ENCODE measurements around the gene ZNF407.

The ZNF407 gene

DNA sequence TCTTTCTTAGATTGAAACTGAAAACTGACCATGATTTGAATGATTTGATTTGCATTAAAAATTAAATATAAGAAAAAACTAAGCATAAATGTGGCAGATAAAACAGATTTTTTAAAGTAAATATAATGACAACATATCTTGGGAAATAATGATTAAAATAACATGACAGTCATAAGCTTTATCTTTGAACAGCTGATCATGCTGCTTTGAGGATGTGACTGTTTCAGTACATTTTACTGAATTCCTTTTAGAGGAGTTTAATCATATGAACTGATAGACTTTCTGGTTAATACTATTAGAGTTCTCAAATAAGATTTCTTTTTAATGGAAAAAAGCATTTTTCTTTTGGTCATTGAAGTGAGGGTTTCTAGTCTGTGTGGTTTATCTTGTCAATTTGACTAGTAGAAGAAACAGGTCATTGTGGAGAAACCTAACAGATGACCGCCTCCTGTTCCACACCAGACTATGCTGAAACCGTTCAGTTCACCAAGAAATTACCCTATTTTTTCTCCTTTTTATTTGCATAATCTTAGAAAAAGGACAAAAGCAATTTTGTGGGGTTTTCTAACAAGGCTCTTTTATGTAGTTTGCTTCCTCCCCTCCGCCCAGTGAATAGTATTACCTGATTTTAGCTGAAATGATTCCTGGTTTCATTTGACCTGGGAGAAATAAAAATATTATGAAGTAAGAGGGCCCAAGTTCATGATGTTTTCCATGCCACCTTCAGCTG, 349.1 kb downstream of the ZNF407 start:
- no peak for DNase-seq (ENCODE audit: low spot score)
- TF ChIP-seq, protein P1, sequence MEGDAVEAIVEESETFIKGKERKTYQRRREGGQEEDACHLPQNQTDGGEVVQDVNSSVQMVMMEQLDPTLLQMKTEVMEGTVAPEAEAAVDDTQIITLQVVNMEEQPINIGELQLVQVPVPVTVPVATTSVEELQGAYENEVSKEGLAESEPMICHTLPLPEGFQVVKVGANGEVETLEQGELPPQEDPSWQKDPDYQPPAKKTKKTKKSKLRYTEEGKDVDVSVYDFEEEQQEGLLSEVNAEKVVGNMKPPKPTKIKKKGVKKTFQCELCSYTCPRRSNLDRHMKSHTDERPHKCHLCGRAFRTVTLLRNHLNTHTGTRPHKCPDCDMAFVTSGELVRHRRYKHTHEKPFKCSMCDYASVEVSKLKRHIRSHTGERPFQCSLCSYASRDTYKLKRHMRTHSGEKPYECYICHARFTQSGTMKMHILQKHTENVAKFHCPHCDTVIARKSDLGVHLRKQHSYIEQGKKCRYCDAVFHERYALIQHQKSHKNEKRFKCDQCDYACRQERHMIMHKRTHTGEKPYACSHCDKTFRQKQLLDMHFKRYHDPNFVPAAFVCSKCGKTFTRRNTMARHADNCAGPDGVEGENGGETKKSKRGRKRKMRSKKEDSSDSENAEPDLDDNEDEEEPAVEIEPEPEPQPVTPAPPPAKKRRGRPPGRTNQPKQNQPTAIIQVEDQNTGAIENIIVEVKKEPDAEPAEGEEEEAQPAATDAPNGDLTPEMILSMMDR (IDR thresholded peaks at IDR 0.05): no peak
- no peak overlapping the region for H3K27ac ChIP-seq
- no peak overlapping the region for H3K4me3 ChIP-seq

- DNase-seq (ENCODE audit: low spot score): no peak
- no peak overlapping the region for H3K4me3 ChIP-seq
- TF ChIP-seq, protein P1 (IDR thresholded peaks at IDR 0.05): no peak
- no peak overlapping the region for H3K27ac ChIP-seq
Observed at GRCh38 chr18:74947417-74947816, 349.7 kb downstream of the ZNF407 start.

GRCh38 chr18:74947875-74948274, 350.2 kb downstream of the ZNF407 start:
- no peak for DNase-seq (ENCODE audit: low spot score)
- no peak overlapping the region for H3K27ac ChIP-seq
- no peak overlapping the region for H3K4me3 ChIP-seq
- TF ChIP-seq, protein P1 (IDR thresholded peaks at IDR 0.05): no peak

DNA sequence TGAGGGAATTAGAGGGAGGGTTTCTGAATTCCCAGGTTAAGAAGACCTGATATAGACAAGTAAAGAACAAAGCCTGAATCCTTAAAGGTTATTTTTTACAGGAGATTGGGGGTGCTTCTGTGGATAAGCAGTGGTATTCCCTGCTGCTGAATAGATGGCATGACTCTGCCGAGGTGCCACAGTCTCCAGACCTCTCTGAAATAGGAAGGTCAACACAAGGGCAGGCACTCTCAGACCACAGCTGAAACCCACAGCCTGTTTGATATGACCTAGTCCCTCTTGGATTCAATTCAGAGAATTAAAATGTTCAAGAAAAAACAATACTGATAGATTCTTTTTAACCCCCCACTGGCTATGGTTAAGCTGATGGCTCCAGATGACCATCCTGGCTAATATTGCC, 351.9 kb downstream of the ZNF407 start:
- no peak for DNase-seq (ENCODE audit: low spot score)
- TF ChIP-seq, protein P1 (IDR thresholded peaks at IDR 0.05): no peak
- Histone ChIP-seq H3K27ac (no peak overlapping the region), H3K4me3 (no peak overlapping the region)

DNA sequence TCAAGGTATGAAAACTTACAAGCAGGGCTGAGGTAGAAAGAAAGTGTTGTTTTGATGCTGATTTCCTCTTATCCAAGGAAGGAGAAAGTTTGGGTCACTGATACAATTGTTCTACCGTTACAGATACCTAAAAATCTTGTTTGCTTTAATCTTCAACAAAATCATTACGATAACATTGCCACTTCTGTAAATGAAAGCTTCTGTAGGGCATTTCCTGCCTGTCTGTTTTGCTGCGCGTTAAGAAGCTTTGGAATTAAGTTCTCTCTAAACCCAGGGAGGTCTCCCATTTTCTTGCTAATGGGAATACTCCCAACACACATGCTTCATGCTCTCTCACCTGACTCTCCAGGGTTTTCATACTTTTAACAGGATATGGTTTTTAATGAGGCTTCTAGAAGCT, 352.8 kb downstream of the ZNF407 start:
- TF ChIP-seq, protein P1 (IDR thresholded peaks at IDR 0.05): no peak
- Histone ChIP-seq H3K27ac (no peak overlapping the region), H3K4me3 (no peak overlapping the region)
- no peak for DNase-seq (ENCODE audit: low spot score)

DNA sequence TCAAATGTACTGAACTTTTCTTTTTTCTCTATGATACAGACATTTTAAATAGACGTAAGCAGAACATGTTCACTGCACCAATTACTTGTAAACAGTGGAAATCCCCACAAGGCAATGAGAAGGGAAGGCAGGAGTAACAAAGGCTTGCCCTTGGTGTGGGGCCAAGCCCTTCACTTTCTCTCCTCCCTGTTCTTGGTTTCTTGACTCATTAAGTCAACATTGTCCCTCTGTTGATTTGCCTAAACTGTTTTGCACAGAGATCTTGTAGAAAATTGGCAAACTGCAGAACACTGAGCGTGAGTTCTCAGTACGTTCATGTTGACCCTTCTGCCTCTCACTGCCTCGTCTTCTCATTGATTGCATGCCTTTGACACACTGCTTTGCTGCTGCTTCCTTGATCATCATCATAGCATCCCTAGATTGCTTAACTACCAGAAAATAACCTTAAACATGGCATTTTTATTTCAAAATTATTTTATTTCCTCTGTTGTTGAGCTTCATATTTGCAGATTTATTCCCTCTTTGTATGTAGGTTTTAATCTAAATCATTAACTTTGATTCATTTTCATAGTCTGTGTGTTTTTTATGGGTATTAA, 353.6 kb downstream of the ZNF407 start:
- peak overlapping the region; percentile 5 to 25 for H3K27ac ChIP-seq
- no peak for DNase-seq (ENCODE audit: low spot score)
- TF ChIP-seq, protein P1 (IDR thresholded peaks at IDR 0.05): no peak
- no peak overlapping the region for H3K4me3 ChIP-seq

All from coronary artery (tissue), 2 donors.